ENCODE measurements around the gene LPGAT1. TPM values are rescaled to one million over a fixed set of nuclear protein-coding genes. Genes with fewer than 3 reads are reported as not detected.
"Not testable (repeated sequence)": the region's sequence is repeated elsewhere in the genome, so short reads cannot be mapped to it uniquely, and the experiment has no call there.

Gene LPGAT1
- total RNA-seq, 1 donor from 2014 or later, result 5.7 TPM

- Mint-ChIP-seq H3K9me3 (peaks cover 3% of the 10 kb centered on the region), H3K4me3 (no peak overlapping the region), H3K4me1 (peaks cover 5% of the 10 kb centered on the region), H3K27me3 (ENCODE audit: insufficient read depth, low read depth) (peaks cover 10% of the 10 kb centered on the region), H3K27ac (no peak overlapping the region), H3K36me3 (no peaks in the 10 kb centered on the region)
- Histone ChIP-seq H3K79me2 (ENCODE audit: low read depth) (no peaks in the 10 kb centered on the region), H3K27ac (no peak overlapping the region), H3K9ac (no peak overlapping the region), H3K9me3 (ENCODE audit: low read depth) (no peaks in the 10 kb centered on the region), H3K4me2 (no peak overlapping the region), H4K20me1 (ENCODE audit: low read depth) (no peaks in the 10 kb centered on the region), H3K4me3 (no peak overlapping the region), H2AFZ (replicated peaks) (no peak overlapping the region), H3F3A (ENCODE audit: low read depth) (no peaks in the 10 kb centered on the region), H3K36me3 (no peaks in the 10 kb centered on the region), H3K27me3 (peaks cover 18% of the 10 kb centered on the region), H3K4me1 (no peaks in the 10 kb centered on the region)
- TF ChIP-seq, protein P1, sequence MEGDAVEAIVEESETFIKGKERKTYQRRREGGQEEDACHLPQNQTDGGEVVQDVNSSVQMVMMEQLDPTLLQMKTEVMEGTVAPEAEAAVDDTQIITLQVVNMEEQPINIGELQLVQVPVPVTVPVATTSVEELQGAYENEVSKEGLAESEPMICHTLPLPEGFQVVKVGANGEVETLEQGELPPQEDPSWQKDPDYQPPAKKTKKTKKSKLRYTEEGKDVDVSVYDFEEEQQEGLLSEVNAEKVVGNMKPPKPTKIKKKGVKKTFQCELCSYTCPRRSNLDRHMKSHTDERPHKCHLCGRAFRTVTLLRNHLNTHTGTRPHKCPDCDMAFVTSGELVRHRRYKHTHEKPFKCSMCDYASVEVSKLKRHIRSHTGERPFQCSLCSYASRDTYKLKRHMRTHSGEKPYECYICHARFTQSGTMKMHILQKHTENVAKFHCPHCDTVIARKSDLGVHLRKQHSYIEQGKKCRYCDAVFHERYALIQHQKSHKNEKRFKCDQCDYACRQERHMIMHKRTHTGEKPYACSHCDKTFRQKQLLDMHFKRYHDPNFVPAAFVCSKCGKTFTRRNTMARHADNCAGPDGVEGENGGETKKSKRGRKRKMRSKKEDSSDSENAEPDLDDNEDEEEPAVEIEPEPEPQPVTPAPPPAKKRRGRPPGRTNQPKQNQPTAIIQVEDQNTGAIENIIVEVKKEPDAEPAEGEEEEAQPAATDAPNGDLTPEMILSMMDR (IDR thresholded peaks at IDR 0.05), result no peak
- no peak for TF ChIP-seq EZH2 (IDR thresholded peaks at IDR 0.05)
- DNase-seq (ENCODE audit: low spot score), result peak; percentile 11
Measured at GRCh38 chr1:211695135-211695816, 135.3 kb downstream of the LPGAT1 start.

- H3K9me3 Mint-ChIP-seq; H3K36me3 ChIP-seq; H2AFZ ChIP-seq (replicated peaks); H3K4me2 ChIP-seq; H3K27me3 ChIP-seq; H3K27ac Mint-ChIP-seq; H3K4me3 ChIP-seq; H3K27me3 Mint-ChIP-seq (ENCODE audit: insufficient read depth, low read depth); DNase-seq (ENCODE audit: low spot score); H3K4me1 Mint-ChIP-seq; H3K4me1 ChIP-seq; H4K20me1 ChIP-seq (ENCODE audit: low read depth); H3K4me3 Mint-ChIP-seq; H3F3A ChIP-seq (ENCODE audit: low read depth); H3K36me3 Mint-ChIP-seq; H3K9me3 ChIP-seq (ENCODE audit: low read depth); H3K27ac ChIP-seq; H3K79me2 ChIP-seq (ENCODE audit: low read depth); H3K9ac ChIP-seq: not testable (repeated sequence)
Measured at GRCh38 chr1:211693911-211694310, 136.7 kb downstream of the LPGAT1 start.

Small RNAs within 50 kb of the gene (small RNA-seq; reads per million reads assigned to genes)
- gene RF00019, result not detected
- gene RN7SL344P, result not detected

Other genes starting within 250 kb of the LPGAT1 start
- gene NEK2, start 155.1 kb downstream of the LPGAT1 start, total RNA-seq (ENCODE audit: low replicate concordance), result 56.0 and 93.3 TPM in 2 replicates
- gene INTS7, start 204.8 kb upstream of the LPGAT1 start, total RNA-seq (ENCODE audit: low replicate concordance), result 17.1 and 20.7 TPM in 2 replicates
- 62.4 and 76.6 TPM in 2 replicates for gene DTL, start 205.0 kb upstream of the LPGAT1 start, total RNA-seq (ENCODE audit: low replicate concordance)